HAP-1 (cell line): Measurements from ENCODE around the gene C16orf96.

ENCODE experiments used
- DNase-seq, 2 experiments: peaks; one replicate each; pipeline ENCODE4 v3.0.0-alpha.2; 2016 to 2020; ENCODE audit warnings: low spot score in 2 of 2
- H3K27me3 ChIP-seq: fragments of 250-450 bp; sonication (Bioruptor Pico); 2 replicates; pipeline ENCODE4 v1.5.1; 2020; ENCODE audit warnings: low read depth, mild to moderate bottlenecking, moderate library complexity
- H3K36me3 ChIP-seq: fragments of 250-450 bp; sonication (Bioruptor Pico); replicated peaks from 2 replicates; pipeline ENCODE4 v1.5.1; 2020; ENCODE audit warnings: mild to moderate bottlenecking
- H3K4me1 ChIP-seq: fragments of 250-450 bp; sonication (Bioruptor Pico); 2 replicates; pipeline ENCODE4 v1.5.1; 2020; ENCODE audit warnings: mild to moderate bottlenecking
- H3K4me3 ChIP-seq: fragments of 250-450 bp; sonication (Bioruptor Pico); 2 replicates; pipeline ENCODE4 v1.5.1; 2020; ENCODE audit warnings: mild to moderate bottlenecking, moderate library complexity
- H3K9me3 ChIP-seq: fragments of 250-450 bp; sonication (Bioruptor Pico); 2 replicates; pipeline ENCODE4 v1.5.1; 2020; ENCODE audit warnings: mild to moderate bottlenecking, moderate library complexity
- in situ Hi-C: fragments of 300-500 bp; cut with MboI; formaldehyde crosslinking; loops from 3 replicates; pipeline ENCODE4 v1.14.3; 2020; ENCODE audit warnings: low sequenced_read_pairs, inconsistent platforms, mixed read lengths

C16orf96 gene

GRCh38 chr16:4633910-4634635, 77.9 kb downstream of the C16orf96 start:
- H3K27me3 ChIP-seq = no peaks in the 10 kb centered on the region
- DNase-seq = no peak
- in situ Hi-C loops = no loop called here
- peaks cover 5% of the 10 kb centered on the region for H3K9me3 ChIP-seq
- peaks cover 10% of the 10 kb centered on the region for H3K36me3 ChIP-seq
- H3K4me3 ChIP-seq = no peak overlapping the region
- H3K4me1 ChIP-seq = no peaks in the 10 kb centered on the region

DNA sequence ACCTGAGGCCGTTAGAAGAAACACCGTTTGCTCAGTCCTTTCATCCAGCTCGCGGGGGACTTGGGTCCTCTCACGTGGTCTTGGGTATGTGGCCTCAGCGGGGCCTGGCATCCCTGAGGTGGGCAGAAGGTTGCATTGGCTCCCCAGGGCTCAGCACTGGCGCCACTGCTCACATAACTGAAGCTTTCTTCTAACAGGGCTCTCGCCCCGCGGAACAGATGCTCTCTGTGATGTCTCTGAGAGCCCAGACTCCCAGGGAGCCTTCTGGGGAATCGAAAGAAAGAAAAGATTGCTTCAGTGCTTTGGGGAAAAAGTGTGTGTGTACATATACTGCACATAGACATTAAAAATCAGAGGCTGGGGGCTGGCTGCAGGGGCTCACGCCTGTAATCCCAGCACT, 78.6 kb downstream of the C16orf96 start:
- in situ Hi-C loops = no loop called here
- H3K4me1 ChIP-seq = no peaks in the 10 kb centered on the region
- peaks cover 10% of the 10 kb centered on the region for H3K36me3 ChIP-seq

GRCh38 chr16:4636196-4636595, 80.1 kb downstream of the C16orf96 start:
- Histone ChIP-seq H3K4me3 (no peak overlapping the region), H3K4me1 (no peaks in the 10 kb centered on the region), H3K9me3 (peaks cover 3% of the 10 kb centered on the region), H3K36me3 (peaks cover 10% of the 10 kb centered on the region), H3K27me3 (no peaks in the 10 kb centered on the region)
- DNase-seq = no peak
- in situ Hi-C loops = no loop called here

More for the DNA sequence above, 78.6 kb downstream of the C16orf96 start:
- Histone ChIP-seq H3K27me3 (no peaks in the 10 kb centered on the region), H3K9me3 (peaks cover 5% of the 10 kb centered on the region), H3K4me3 (no peak overlapping the region)
- DNase-seq = no peak

GRCh38 chr16:4637501-4638166, 81.5 kb downstream of the C16orf96 start:
- Histone ChIP-seq H3K27me3 (no peaks in the 10 kb centered on the region), H3K4me1 (no peaks in the 10 kb centered on the region), H3K4me3 (no peak overlapping the region), H3K36me3 (peaks cover 8% of the 10 kb centered on the region), H3K9me3 (no peaks in the 10 kb centered on the region)
- in situ Hi-C loops = no loop called here
- no peak for DNase-seq

GRCh38 chr16:4639899-4640509, 83.9 kb downstream of the C16orf96 start:
- no peaks in the 10 kb centered on the region for H3K27me3 ChIP-seq
- DNase-seq = no peak
- no peaks in the 10 kb centered on the region; the same call in 1 of the 2 replicates for H3K36me3 ChIP-seq
- no peaks in the 10 kb centered on the region for H3K9me3 ChIP-seq
- no peak overlapping the region for H3K4me3 ChIP-seq
- in situ Hi-C loops = no loop called here
- H3K4me1 ChIP-seq = no peaks in the 10 kb centered on the region

GRCh38 chr16:4640572-4641305, 84.6 kb downstream of the C16orf96 start:
- no peaks in the 10 kb centered on the region for H3K9me3 ChIP-seq
- no peaks in the 10 kb centered on the region for H3K4me1 ChIP-seq
- no peak overlapping the region for H3K4me3 ChIP-seq
- in situ Hi-C loops = no loop called here
- no peaks in the 10 kb centered on the region for H3K27me3 ChIP-seq
- DNase-seq = no peak
- no peaks in the 10 kb centered on the region for H3K36me3 ChIP-seq

DNA sequence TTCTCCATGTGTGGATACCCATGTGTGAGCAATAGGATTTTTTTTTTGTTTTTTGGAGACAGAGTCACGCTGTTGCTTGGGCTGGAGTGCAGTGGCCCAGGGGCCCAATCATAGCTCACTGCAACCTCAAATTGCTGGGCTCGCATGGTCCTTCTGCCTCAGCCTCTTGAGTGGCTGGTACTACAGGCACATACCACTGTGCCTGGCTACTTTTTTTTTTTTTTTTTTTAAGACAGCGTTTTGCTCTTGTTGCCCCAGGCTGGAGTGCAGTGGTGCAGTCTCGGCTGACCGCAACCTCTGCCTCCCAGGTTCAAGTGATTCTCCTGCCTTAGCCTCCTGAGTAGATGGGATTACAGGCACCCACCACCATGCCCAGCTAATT, 85.2 kb downstream of the C16orf96 start:
- no peak for DNase-seq
- in situ Hi-C loops = no loop called here
- Histone ChIP-seq H3K4me3 (no peak overlapping the region), H3K4me1 (no peaks in the 10 kb centered on the region), H3K9me3 (no peaks in the 10 kb centered on the region), H3K36me3 (no peaks in the 10 kb centered on the region), H3K27me3 (no peaks in the 10 kb centered on the region)

- in situ Hi-C loops = no loop called here
- DNase-seq = no peak
- Histone ChIP-seq H3K9me3 (no peaks in the 10 kb centered on the region), H3K4me1 (no peaks in the 10 kb centered on the region), H3K27me3 (no peaks in the 10 kb centered on the region), H3K36me3 (no peaks in the 10 kb centered on the region), H3K4me3 (no peak overlapping the region)
These were observed 85.8 kb downstream of the C16orf96 start for GRCh38 chr16:4641895-4642294.

DNA sequence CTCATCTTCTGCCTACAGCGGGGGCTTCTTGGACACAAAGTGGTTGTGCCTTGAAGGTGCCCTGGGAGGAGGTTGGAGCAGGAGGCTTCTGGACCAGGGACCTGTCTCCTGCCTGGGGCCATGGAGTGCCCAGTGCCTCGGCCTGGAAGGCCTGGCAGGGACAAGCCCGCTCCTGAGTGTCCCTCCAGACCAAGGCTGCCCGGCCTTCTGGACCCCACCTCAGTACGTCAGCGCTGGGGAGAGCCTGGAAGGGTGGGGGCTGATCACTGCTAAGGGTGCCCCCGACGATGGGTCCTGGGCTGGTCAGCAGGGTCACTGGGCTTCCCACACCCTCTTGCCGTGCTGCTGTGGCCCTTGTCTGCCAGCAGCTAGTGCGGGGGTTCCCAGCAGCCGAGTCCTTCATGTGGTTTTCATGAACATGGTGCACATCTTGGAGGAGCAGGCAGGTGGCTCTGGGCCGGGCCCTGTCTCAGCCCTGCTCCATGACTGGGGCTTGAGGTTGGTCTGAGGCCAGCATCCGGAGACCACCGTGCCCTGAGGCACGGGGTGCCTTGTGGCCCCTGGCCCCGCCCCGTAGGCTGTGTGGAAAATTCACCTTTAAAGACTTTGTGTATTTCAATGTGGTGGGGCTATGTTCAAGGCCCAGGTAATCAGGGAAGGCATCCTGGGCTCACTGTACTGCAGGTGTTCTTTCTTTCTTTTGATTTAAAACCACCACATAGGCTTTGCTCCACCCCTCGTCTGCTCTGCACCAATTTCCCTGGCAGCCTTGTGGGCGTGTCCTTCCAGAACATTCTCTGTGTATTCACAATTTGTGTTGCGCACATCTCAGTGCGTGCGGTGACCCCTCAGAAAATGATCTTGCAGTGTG, 90.9 kb downstream of the C16orf96 start:
- Histone ChIP-seq H3K9me3 (no peaks in the 10 kb centered on the region), H3K36me3 (peaks cover 15% of the 10 kb centered on the region), H3K27me3 (no peaks in the 10 kb centered on the region), H3K4me3 (no peak overlapping the region), H3K4me1 (no peaks in the 10 kb centered on the region)
- no peak for DNase-seq
- in situ Hi-C loops = no loop called here

- in situ Hi-C loops = no loop called here
- H3K4me3 ChIP-seq = no peak overlapping the region
- peaks cover 19% of the 10 kb centered on the region for H3K36me3 ChIP-seq
- no peaks in the 10 kb centered on the region for H3K27me3 ChIP-seq
- no peaks in the 10 kb centered on the region for H3K9me3 ChIP-seq
- H3K4me1 ChIP-seq = no peaks in the 10 kb centered on the region
- DNase-seq = no peak
These were observed 91.5 kb downstream of the C16orf96 start for GRCh38 chr16:4647644-4647980.

DNA sequence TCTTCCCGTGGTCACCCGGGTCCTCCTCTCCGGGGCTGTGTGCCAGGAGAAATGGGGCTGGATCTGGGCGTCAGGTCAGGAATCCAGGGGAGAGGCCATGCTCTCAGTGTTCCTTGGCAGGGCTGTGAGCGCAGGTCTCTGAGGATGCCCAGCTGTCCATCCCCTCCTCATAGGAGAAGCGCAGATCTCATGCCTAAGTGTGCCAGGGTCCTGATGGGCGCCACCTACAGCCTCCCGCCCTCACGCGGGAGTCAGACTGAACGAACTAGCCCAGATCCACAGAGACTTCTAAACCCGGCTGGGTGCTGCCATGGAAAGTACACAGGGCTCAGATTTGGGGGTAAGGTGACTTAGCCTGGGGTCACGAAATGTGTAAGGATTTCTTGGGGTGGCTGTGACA, 92.8 kb downstream of the C16orf96 start:
- H3K36me3 ChIP-seq = peaks cover 25% of the 10 kb centered on the region
- in situ Hi-C loops = no loop called here

DNA sequence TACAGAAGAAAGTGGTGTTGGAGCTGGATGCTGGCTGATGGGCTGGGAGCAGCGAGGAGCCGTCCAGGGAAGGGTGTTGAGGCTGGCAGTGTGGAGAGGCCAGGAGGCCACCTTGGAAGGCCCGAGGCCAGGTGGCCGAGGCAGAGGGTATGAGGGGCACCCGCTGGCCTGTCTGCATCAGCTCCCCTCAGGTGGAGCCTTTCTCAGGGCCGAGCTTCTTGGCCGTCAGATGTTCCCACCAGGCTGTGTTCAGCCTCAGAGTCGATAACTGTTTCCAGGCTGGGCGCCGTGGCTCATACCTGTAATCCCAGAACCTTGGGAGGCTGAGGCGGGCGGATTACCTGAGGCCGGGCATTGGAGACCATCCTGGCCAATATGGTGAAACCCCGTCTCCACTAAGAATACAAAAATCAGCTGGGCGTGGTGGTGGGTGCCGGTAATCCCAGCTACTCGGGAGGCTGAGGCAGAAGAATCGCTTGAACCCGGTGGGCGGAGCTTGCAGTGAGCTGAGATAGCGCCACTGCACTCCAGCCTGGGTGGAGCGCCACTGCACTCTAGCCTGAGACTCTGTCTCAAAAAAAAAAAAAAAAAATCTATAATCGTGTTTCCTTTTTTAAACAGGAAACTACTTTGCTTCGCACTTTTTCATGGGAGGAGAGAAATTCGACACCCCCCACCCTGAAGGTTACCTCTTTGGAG, 93.8 kb downstream of the C16orf96 start:
- no peaks in the 10 kb centered on the region for H3K9me3 ChIP-seq
- H3K27me3 ChIP-seq = no peaks in the 10 kb centered on the region
- H3K4me1 ChIP-seq = no peaks in the 10 kb centered on the region
- DNase-seq = no peak
- in situ Hi-C loops = no loop called here
- H3K4me3 ChIP-seq = no peak overlapping the region
- H3K36me3 ChIP-seq = peaks cover 31% of the 10 kb centered on the region

More for the DNA sequence above, 92.8 kb downstream of the C16orf96 start:
- no peaks in the 10 kb centered on the region for H3K9me3 ChIP-seq
- no peaks in the 10 kb centered on the region for H3K27me3 ChIP-seq
- DNase-seq = no peak
- H3K4me1 ChIP-seq = no peaks in the 10 kb centered on the region
- H3K4me3 ChIP-seq = no peak overlapping the region
